H1 (cell line): ENCODE results near the gene GUCY2D. TPM values are rescaled to one million over a fixed set of nuclear protein-coding genes. Genes with fewer than 3 reads are reported as not detected.

Experiments
- CTCF ChIA-PET: fragments of 300-600 bp; sonication (Branson Sonifier 250); formaldehyde crosslinking; loops from one replicate; lab custom pipeline; 2021; ENCODE audit not compliant: partially characterized antibody; lab: Charles Lee
- POLR2A ChIA-PET: fragments of 300-600 bp; sonication (Branson Sonifier 250); formaldehyde crosslinking; loops from one replicate; lab custom pipeline; 2021; ENCODE audit warnings: inconsistent platforms; ENCODE audit not compliant: partially characterized antibody; lab: Charles Lee
- DNase-seq, 2 experiments: peaks; one replicate each; pipeline versions ENCODE4 v3.0.0 to v3.0.0-alpha.2; 2010 to 2022; ENCODE audit warnings: low spot score in 2 of 2, low read depth in 1 of 2, mixed read lengths in 1 of 2
- FAIRE-seq: peaks from 2 replicates; lab custom pipeline; 2011; peaks lifted over from hg19 to GRCh38; lab: Jason Lieb, UNC
- H2AFZ ChIP-seq: 2 replicates; pipeline ENCODE4 v1.8.1; 2012; ENCODE audit warnings: low read length, inconsistent platforms
- H2AK5ac ChIP-seq: 2 replicates; pipeline ENCODE4 v1.6.1; 2013; ENCODE audit warnings: low read depth, low read length
- H2BK120ac ChIP-seq: replicated peaks from 2 replicates; pipeline ENCODE3; 2013; ENCODE audit warnings: low read depth, low read length, inconsistent platforms
- H2BK12ac ChIP-seq: 2 replicates; pipeline ENCODE4 v1.6.1; 2013; ENCODE audit warnings: low read depth, low read length
- H2BK15ac ChIP-seq: 2 replicates; pipeline ENCODE4 v1.6.1; 2013; ENCODE audit warnings: low read length
- H2BK20ac ChIP-seq: 2 replicates; pipeline ENCODE4 v1.6.1; 2013; ENCODE audit warnings: low read length
- H2BK5ac ChIP-seq: 2 replicates; pipeline ENCODE4 v1.6.1; 2013; ENCODE audit warnings: low read depth, low read length
- H3K14ac ChIP-seq: 2 replicates; pipeline ENCODE4 v1.6.1; 2013; ENCODE audit warnings: inconsistent platforms; ENCODE audit not compliant: insufficient read length
- H3K18ac ChIP-seq: 2 replicates; pipeline ENCODE4 v1.6.1; 2013; ENCODE audit warnings: low read length; ENCODE audit errors: extremely low read depth
- H3K23ac ChIP-seq: 2 replicates; pipeline ENCODE4 v1.6.1; 2013; ENCODE audit warnings: inconsistent platforms; ENCODE audit not compliant: insufficient read length
- H3K23me2 ChIP-seq: 2 replicates; pipeline ENCODE4 v1.6.1; 2013; ENCODE audit warnings: low read depth, low read length
- H3K27ac ChIP-seq: 2 replicates; pipeline ENCODE4 v1.6.1; 2011; ENCODE audit warnings: low read depth, low read length, inconsistent platforms
- H3K27me3 ChIP-seq, 4 experiments: replicated peaks in 1 of 4; 1 replicate in 1 of 4; 2 replicates in 3 of 4; pipeline versions ENCODE4 v1.6.1 to v1.8.1; 2011 to 2013; ENCODE audit warnings: low read length in 3 of 4, mild to moderate bottlenecking in 3 of 4, inconsistent platforms in 2 of 4, mixed read lengths in 2 of 4, moderate library complexity in 1 of 4; ENCODE audit not compliant: control insufficient read depth in 3 of 4, insufficient read depth in 3 of 4; ENCODE audit errors: extremely low read depth in 1 of 4
- H3K36me3 ChIP-seq, 4 experiments: 2 replicates each; pipeline versions ENCODE4 v1.6.1 to v1.8.1; 2011 to 2013; ENCODE audit warnings: mild to moderate bottlenecking in 4 of 4, low read length in 3 of 4, moderate library complexity in 2 of 4, control low read depth in 1 of 4, inconsistent platforms in 1 of 4; ENCODE audit not compliant: insufficient read depth in 4 of 4, control insufficient read depth in 2 of 4
- H3K4ac ChIP-seq: replicated peaks from 2 replicates; pipeline ENCODE3; 2013; ENCODE audit warnings: low read length, low read depth, mixed read lengths, inconsistent platforms; ENCODE audit not compliant: insufficient read length
- H3K4me1 ChIP-seq, 4 experiments: replicated peaks in 1 of 4; 1 replicate in 1 of 4; 2 replicates in 3 of 4; pipeline versions ENCODE4 v1.6.1 to v1.8.1; 2011 to 2013; ENCODE audit warnings: low read length in 3 of 4, inconsistent platforms in 2 of 4, mixed read lengths in 1 of 4; ENCODE audit not compliant: insufficient read depth in 4 of 4, control insufficient read depth in 3 of 4
- H3K4me2 ChIP-seq, 2 experiments: 2 replicates each; pipeline versions ENCODE4 v1.6.1 to v1.8.1; 2011 to 2013; ENCODE audit warnings: low read depth in 2 of 2, low read length in 2 of 2, control low read depth in 1 of 2, inconsistent platforms in 1 of 2, mild to moderate bottlenecking in 1 of 2; ENCODE audit not compliant: insufficient read depth in 1 of 2
- H3K4me3 ChIP-seq, 4 experiments: fragments of 200-600, 300-600 bp in 1 of 4; sonication (generic), shearing (Covaris generic), sonication (Bioruptor Twin) in 1 of 4; 2 replicates each; pipeline versions ENCODE4 v1.5.1 to v1.8.1; 2011 to 2016; ENCODE audit warnings: low read length in 4 of 4, low read depth in 3 of 4, control low read depth in 2 of 4, inconsistent platforms in 2 of 4, mild to moderate bottlenecking in 2 of 4, mixed read lengths in 1 of 4, moderate library complexity in 1 of 4; ENCODE audit not compliant: insufficient read depth in 2 of 4; ENCODE audit errors: extremely low read depth in 1 of 4
- H3K56ac ChIP-seq: replicated peaks from 2 replicates; pipeline ENCODE3; 2013; ENCODE audit warnings: low read depth, mild to moderate bottlenecking, mixed read lengths, low read length, inconsistent platforms; ENCODE audit not compliant: insufficient read length
- H3K79me1 ChIP-seq: 2 replicates; pipeline ENCODE4 v1.6.1; 2013; ENCODE audit warnings: low read depth, low read length, control low read depth
- H3K79me2 ChIP-seq, 2 experiments: 2 replicates each; pipeline versions ENCODE4 v1.6.1 to v1.8.1; 2012 to 2013; ENCODE audit warnings: low read length in 2 of 2, mild to moderate bottlenecking in 2 of 2, inconsistent platforms in 1 of 2; ENCODE audit not compliant: insufficient read depth in 2 of 2, control insufficient read depth in 1 of 2
- H3K9ac ChIP-seq, 4 experiments: replicated peaks in 1 of 4; 1 replicate in 1 of 4; 2 replicates in 3 of 4; pipeline versions ENCODE4 v1.6.1 to v1.8.1; 2011 to 2013; ENCODE audit warnings: low read depth in 3 of 4, low read length in 3 of 4, control low read depth in 2 of 4, mild to moderate bottlenecking in 2 of 4, moderate library complexity in 2 of 4, inconsistent platforms in 1 of 4; ENCODE audit errors: extremely low read depth in 1 of 4
- H3K9me3 ChIP-seq, 2 experiments: 2 replicates each; pipeline versions ENCODE4 v1.6.1 to v1.8.1; 2012 to 2013; ENCODE audit warnings: mild to moderate bottlenecking in 2 of 2, moderate library complexity in 2 of 2, control low read depth in 1 of 2, inconsistent platforms in 1 of 2, low read depth in 1 of 2, low read length in 1 of 2, mixed read lengths in 1 of 2; ENCODE audit not compliant: insufficient read depth in 2 of 2
- H4K20me1 ChIP-seq, 2 experiments: replicated peaks in 1 of 2; 2 replicates each; pipeline versions ENCODE3 to v1.8.1; 2011 to 2013; ENCODE audit warnings: inconsistent platforms in 2 of 2, low read length in 2 of 2, mild to moderate bottlenecking in 1 of 2; ENCODE audit not compliant: insufficient read depth in 2 of 2, control insufficient read depth in 1 of 2
- H4K5ac ChIP-seq: 2 replicates; pipeline ENCODE4 v1.6.1; 2013; ENCODE audit warnings: low read length, low read depth, mixed read lengths, inconsistent platforms; ENCODE audit not compliant: insufficient read length
- H4K8ac ChIP-seq: 2 replicates; pipeline ENCODE4 v1.8.0; 2013; ENCODE audit warnings: mild to moderate bottlenecking, moderate library complexity, low read length, inconsistent platforms; ENCODE audit not compliant: insufficient read depth; ENCODE audit errors: extremely low read depth
- H4K91ac ChIP-seq: replicated peaks from 2 replicates; pipeline ENCODE3; 2013; ENCODE audit warnings: low read length, mixed read lengths, inconsistent platforms; ENCODE audit not compliant: insufficient read length
- BACH1 ChIP-seq: IDR thresholded peaks from 2 replicates; pipeline ENCODE4 v1.6.1; 2012; ENCODE audit warnings: low read length, improper control_type of control experiment
- CBX8 ChIP-seq: fragments of 300-800, 300-1000 bp; sonication (generic); IDR thresholded peaks from 2 replicates; pipeline ENCODE4 v1.7.1; 2016; ENCODE audit warnings: low read depth, low read length, borderline replicate concordance
- CHD2 ChIP-seq: IDR thresholded peaks from 2 replicates; pipeline ENCODE4 v1.6.1; 2012; ENCODE audit warnings: low read length, improper control_type of control experiment
- JUND ChIP-seq: IDR thresholded peaks from 2 replicates; pipeline ENCODE4 v1.6.1; 2011; ENCODE audit warnings: mild to moderate bottlenecking, improper control_type of control experiment, low read length
- POU5F1 ChIP-seq: IDR thresholded peaks from 2 replicates; pipeline ENCODE4 v1.6.1; 2011; ENCODE audit warnings: low read depth, mild to moderate bottlenecking, low read length, moderate library complexity
- SIX5 ChIP-seq: IDR thresholded peaks from 2 replicates; pipeline ENCODE4 v1.6.1; 2011; ENCODE audit warnings: mild to moderate bottlenecking, low read depth, low read length
- TAF1 ChIP-seq: IDR thresholded peaks from 2 replicates; pipeline ENCODE4 v1.6.1; 2011; ENCODE audit warnings: mild to moderate bottlenecking, low read depth, low read length
- YY1 ChIP-seq: IDR thresholded peaks from 2 replicates; pipeline ENCODE4 v1.6.1; 2011; ENCODE audit warnings: low read depth, mild to moderate bottlenecking, low read length
- ZNF274 ChIP-seq: IDR thresholded peaks from 2 replicates; pipeline ENCODE4 v1.7.0; 2012; ENCODE audit warnings: low read length, borderline replicate concordance; ENCODE audit errors: extremely low read depth
- WGBS, 2 experiments: shearing (Covaris generic) in 1 of 2; methylation state at CpG; one replicate each; pipeline versions ENCODE4 v1.1.6 to v1.1.7; 2013 to 2015; ENCODE audit warnings: low lambda C conversion rate in 2 of 2, mixed read lengths in 2 of 2, inconsistent platforms in 1 of 2, low coverage in 1 of 2, missing lambda C conversion rate in 1 of 2; ENCODE audit not compliant: insufficient replicate concordance in 2 of 2, insufficient coverage in 1 of 2, insufficient read length in 1 of 2; ENCODE audit errors: extremely low coverage in 1 of 2, missing lambda C conversion rate in 1 of 2; 5-methylcytosine and 5-hydroxymethylcytosine counted together
- polyA plus RNA-seq, 7 experiments: library from polyadenylated mRNA; depleted of rRNA in 3 of 7; stranded (reverse) in 5 of 7; unstranded in 2 of 7; fragments of >200 nt in 5 of 7; fragments of 200-250 nt in 2 of 7; gene quantifications; 1 replicate in 5 of 7; 2 replicates in 1 of 7; 4 replicates in 1 of 7; pipeline versions ENCODE4 v1.2.1 to v1.2.3, GENCODE V29; 2011 to 2013; ENCODE audit warnings: missing spikeins in 2 of 7, mixed read lengths in 2 of 7
- total RNA-seq: library from RNA; stranded (reverse); fragmentation: NEBNext Ultra II Directional; extraction: Animal tissue kit (Norgen Biotek cat#: 25700); gene quantifications from 2 replicates; pipeline ENCODE4 v1.2.1, GENCODE V29; 2021
- TF ChIP-seq, protein P1 (sequence below): IDR thresholded peaks from 2 replicates; pipeline ENCODE4 v1.6.1; 2012; ENCODE audit warnings: inconsistent platforms
- TF ChIP-seq, protein P2 (sequence below): IDR thresholded peaks from 2 replicates; pipeline ENCODE4 v1.6.1; 2011; ENCODE audit warnings: low read length, improper control_type of control experiment

The GUCY2D gene
- total and polyA plus RNA-seq, 2 of the 8 experiments (the other 6 are each of a cell fraction or from before 2014, with no cell fraction given), result 0.20 to 0.48 TPM

DNA sequence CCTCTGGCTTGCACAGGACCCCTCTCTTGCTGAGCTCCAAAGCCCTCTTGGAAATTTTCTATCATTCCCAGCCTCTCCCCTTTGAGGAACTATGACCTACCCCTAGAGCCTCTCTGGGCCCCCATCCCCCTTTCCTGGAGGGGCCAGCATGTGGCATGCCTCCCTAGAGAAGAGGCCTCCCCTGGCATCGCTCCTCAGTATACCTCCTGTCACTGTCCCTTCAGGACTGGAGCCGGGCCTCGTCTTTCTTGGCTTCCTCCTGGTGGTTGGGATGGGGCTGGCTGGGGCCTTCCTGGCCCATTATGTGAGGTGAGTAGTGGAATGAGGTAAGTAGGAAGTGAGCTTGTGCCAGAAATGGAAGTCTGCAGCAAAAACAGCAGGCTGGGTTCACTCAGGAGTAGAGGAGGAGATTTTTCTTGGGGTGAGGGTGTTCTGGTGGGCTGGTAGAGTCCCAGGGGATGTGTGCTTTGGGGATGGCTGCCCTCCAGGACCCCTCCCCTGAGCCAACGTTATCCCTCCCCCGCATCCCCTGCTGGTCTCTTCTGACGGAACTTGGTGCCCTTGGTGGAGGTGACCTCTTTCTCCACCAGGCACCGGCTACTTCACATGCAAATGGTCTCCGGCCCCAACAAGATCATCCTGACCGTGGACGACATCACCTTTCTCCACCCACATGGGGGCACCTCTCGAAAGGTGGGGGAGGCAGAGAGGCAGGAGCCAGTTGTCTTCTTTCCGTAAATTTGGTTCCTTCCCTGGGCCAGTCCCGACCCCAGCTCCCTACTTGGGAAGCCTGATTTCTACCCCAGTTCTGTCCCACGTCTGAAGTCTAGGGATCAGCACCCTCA, 4.6 kb downstream of the GUCY2D start:
- Histone ChIP-seq H2BK12ac (0 out of 2 replicates have a peak overlapping the region, but pooled peaks have one; percentile 3), H3K4me1 (peaks cover 0 to 9% (median 4%) of the 10 kb centered on the region in 4 experiments; a peak in 5 of 7 replicates), H2BK120ac (no peak overlapping the region), H3K56ac (no peak overlapping the region), H3K23me2 (no peaks in the 10 kb centered on the region; the same call in 1 of the 2 replicates), H3K9ac (no peak overlapping the region), H3K36me3 (peaks cover 0 to 7% (median 0%) of the 10 kb centered on the region in 4 experiments; a peak in 1 of 8 replicates), H3K23ac (no peak overlapping the region), H3K27me3 (peaks cover 29 to 40% (median 39%) of the 10 kb centered on the region in 4 experiments), H4K8ac (no peak overlapping the region), H2BK5ac (no peak overlapping the region), H4K5ac (no peak overlapping the region), H3K79me1 (no peaks in the 10 kb centered on the region), H3K27ac (no peak overlapping the region), H3K14ac (no peak overlapping the region), H3K79me2 (no peaks in the 10 kb centered on the region), H3K18ac (no peak overlapping the region), H2BK20ac (no peak overlapping the region), H3K9me3 (no peaks in the 10 kb centered on the region; a peak in 1 of 4 replicates), H2AFZ (no peak overlapping the region), H2BK15ac (no peak overlapping the region), H3K4me2 (no peak overlapping the region), H4K20me1 (no peaks in the 10 kb centered on the region), H4K91ac (no peak overlapping the region), H3K4me3 (no peak overlapping the region), H2AK5ac (no peak overlapping the region), H3K4ac (no peak overlapping the region)
- no peak for FAIRE-seq
- ChIA-PET CTCF (interaction anchor here (0.6 to 3.8 kb wide), 5 partner anchors 8 to 447 kb away, joined by 3 to 14 read pairs (median 4); no protein-coding TSS in a partner anchor), POLR2A (interaction anchor here (1.0 kb wide), 1 partner anchor 9 kb away, joined by 3 read pairs; no protein-coding TSS in a partner anchor)
- DNase-seq, result no peak
- WGBS, 2 experiments, result 80% methylated on average over 14 of the region's 14 CpGs; no CpG with 5 or more reads in 1 of the 2 experiments
- TF ChIP-seq CBX8 (no peak), TAF1 (no peak), BACH1 (no peak), ZNF274 (no peak), JUND (no peak), CHD2 (no peak), SIX5 (no peak), YY1 (no peak), POU5F1 (no peak)
- TF ChIP-seq, protein P1, sequence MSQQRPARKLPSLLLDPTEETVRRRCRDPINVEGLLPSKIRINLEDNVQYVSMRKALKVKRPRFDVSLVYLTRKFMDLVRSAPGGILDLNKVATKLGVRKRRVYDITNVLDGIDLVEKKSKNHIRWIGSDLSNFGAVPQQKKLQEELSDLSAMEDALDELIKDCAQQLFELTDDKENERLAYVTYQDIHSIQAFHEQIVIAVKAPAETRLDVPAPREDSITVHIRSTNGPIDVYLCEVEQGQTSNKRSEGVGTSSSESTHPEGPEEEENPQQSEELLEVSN, result no peak
- TF ChIP-seq, protein P2, sequence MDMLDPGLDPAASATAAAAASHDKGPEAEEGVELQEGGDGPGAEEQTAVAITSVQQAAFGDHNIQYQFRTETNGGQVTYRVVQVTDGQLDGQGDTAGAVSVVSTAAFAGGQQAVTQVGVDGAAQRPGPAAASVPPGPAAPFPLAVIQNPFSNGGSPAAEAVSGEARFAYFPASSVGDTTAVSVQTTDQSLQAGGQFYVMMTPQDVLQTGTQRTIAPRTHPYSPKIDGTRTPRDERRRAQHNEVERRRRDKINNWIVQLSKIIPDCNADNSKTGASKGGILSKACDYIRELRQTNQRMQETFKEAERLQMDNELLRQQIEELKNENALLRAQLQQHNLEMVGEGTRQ, result no peak
